B cell (primary cell): ENCODE data around the gene DNASE2.

Experiments used
- EZH2 ChIP-seq: IDR thresholded peaks from 2 replicates; pipeline ENCODE4 v1.6.1; 2012; ENCODE audit warnings: borderline replicate concordance, low read depth, mild to moderate bottlenecking, moderate library complexity, low read length; ENCODE audit not compliant: insufficient read depth, poor library complexity, severe bottlenecking
- TF ChIP-seq, protein P1 (sequence below): fragments of 200-600 bp; IDR thresholded peaks from one replicate; pipeline ENCODE4 v1.8.0; 2022; ENCODE audit warnings: antibody characterized with exemption, mild to moderate bottlenecking

DNA sequence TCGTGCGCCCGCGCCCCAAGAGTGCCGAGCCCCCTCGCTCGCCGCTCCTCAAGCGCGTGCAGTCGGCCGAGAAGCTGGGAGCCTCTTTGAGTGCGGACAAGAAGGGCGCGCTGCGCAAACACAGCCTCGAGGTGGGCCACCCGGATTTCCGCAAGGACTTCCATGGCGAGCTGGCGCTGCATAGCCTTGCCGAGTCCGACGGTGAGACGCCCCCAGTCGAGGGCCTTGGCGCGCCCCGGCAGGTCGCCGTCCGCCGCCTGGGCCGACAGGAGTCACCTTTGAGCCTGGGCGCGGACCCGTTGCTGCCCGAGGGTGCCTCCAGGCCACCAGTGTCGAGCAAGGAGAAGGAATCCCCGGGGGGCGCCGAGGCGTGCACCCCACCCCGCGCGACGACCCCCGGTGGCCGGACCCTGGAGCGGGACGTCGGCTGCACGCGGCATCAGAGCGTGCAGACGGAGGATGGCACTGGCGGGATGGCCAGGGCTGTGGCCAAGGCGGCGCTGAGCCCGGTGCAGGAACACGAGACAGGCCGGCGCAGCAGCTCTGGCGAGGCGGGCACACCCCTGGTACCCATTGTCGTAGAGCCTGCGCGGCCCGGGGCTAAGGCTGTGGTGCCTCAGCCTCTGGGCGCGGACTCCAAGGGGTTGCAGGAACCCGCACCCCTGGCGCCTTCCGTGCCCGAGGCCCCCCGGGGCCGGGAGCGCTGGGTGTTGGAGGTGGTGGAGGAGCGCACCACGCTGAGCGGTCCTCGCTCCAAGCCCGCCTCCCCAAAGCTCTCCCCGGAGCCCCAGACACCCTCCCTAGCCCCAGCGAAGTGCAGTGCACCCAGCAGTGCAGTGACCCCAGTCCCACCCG lies 7.1 kb downstream of the DNASE2 start:
- TF ChIP-seq, protein P1, sequence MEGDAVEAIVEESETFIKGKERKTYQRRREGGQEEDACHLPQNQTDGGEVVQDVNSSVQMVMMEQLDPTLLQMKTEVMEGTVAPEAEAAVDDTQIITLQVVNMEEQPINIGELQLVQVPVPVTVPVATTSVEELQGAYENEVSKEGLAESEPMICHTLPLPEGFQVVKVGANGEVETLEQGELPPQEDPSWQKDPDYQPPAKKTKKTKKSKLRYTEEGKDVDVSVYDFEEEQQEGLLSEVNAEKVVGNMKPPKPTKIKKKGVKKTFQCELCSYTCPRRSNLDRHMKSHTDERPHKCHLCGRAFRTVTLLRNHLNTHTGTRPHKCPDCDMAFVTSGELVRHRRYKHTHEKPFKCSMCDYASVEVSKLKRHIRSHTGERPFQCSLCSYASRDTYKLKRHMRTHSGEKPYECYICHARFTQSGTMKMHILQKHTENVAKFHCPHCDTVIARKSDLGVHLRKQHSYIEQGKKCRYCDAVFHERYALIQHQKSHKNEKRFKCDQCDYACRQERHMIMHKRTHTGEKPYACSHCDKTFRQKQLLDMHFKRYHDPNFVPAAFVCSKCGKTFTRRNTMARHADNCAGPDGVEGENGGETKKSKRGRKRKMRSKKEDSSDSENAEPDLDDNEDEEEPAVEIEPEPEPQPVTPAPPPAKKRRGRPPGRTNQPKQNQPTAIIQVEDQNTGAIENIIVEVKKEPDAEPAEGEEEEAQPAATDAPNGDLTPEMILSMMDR: no peak
- no peak for TF ChIP-seq EZH2
